Measurements from ENCODE around the gene FGA. TPM values are rescaled to one million over a fixed set of nuclear protein-coding genes. Genes with fewer than 3 reads are reported as not detected.

The FGA gene
- total RNA-seq, 4 donors from 2014 or later = not detected

DNA sequence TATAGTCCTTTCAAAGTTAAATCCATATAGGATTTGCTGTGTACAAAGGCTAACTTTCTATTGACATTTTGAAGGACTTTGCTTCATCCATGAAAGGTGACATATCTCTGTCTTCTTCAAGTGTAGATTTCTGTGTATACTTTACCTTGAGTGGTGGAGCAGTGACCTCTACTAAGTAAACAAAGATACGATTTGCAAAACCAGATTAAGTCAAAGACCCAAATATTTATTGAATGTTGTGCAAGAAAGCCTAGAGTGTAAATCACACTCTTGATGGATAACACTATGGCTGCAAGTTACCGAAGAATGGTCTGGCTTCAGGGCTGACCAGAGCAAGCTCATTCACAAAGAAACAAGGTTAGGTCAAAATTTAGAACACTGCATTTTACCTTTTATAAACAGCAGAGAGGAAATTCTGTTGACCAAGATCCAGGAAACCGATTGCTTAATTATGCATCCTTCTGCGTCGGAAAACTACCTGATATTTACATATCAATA, 27.3 kb upstream of the FGA start:
- TF ChIP-seq, protein P1, sequence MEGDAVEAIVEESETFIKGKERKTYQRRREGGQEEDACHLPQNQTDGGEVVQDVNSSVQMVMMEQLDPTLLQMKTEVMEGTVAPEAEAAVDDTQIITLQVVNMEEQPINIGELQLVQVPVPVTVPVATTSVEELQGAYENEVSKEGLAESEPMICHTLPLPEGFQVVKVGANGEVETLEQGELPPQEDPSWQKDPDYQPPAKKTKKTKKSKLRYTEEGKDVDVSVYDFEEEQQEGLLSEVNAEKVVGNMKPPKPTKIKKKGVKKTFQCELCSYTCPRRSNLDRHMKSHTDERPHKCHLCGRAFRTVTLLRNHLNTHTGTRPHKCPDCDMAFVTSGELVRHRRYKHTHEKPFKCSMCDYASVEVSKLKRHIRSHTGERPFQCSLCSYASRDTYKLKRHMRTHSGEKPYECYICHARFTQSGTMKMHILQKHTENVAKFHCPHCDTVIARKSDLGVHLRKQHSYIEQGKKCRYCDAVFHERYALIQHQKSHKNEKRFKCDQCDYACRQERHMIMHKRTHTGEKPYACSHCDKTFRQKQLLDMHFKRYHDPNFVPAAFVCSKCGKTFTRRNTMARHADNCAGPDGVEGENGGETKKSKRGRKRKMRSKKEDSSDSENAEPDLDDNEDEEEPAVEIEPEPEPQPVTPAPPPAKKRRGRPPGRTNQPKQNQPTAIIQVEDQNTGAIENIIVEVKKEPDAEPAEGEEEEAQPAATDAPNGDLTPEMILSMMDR (IDR thresholded peaks at IDR 0.05) = no peak
- TF ChIP-seq POLR2A (IDR thresholded peaks at IDR 0.05) = no peak
- no peak for DNase-seq (ENCODE audit: low spot score in 2 of 2)
- WGBS, 2 donors = 60 to 74% methylated on average over 5 of the region's 5 CpGs
- H3K4me3 ChIP-seq (ENCODE audit: low read depth, poor library complexity, severe bottlenecking) = no peak overlapping the region
- intact Hi-C loops (cut with DNase I; ENCODE audit: low total_unique reads) = no loop called here

DNA sequence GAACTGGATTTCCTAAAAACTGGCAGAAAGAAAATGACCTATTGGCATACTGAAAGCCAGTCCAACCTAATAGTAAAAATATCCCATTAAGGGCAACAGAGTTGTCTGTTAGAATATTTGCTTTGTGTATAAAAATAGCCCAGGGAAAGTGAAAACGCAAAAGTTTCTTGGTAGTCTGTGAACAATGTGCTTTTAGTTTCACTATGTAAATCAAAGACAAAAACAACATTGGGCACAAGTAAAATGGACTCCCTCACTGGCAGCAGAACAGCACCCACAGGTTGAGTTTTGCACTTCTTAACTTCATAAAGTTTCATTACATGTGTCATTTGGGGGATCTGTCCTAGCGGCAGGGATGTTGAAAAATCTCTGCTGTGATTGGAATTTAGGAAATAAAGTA, 26.2 kb upstream of the FGA start:
- intact Hi-C loops (cut with DNase I; ENCODE audit: low total_unique reads) = no loop called here
- TF ChIP-seq, protein P1 (IDR thresholded peaks at IDR 0.05) = no peak
- no peak for TF ChIP-seq POLR2A (IDR thresholded peaks at IDR 0.05)
- WGBS, 2 donors = 22 to 37% methylated on average over 2 of the region's 2 CpGs
- no peak for DNase-seq (ENCODE audit: low spot score in 2 of 2)
- H3K4me3 ChIP-seq (ENCODE audit: low read depth, poor library complexity, severe bottlenecking) = no peak overlapping the region

DNA sequence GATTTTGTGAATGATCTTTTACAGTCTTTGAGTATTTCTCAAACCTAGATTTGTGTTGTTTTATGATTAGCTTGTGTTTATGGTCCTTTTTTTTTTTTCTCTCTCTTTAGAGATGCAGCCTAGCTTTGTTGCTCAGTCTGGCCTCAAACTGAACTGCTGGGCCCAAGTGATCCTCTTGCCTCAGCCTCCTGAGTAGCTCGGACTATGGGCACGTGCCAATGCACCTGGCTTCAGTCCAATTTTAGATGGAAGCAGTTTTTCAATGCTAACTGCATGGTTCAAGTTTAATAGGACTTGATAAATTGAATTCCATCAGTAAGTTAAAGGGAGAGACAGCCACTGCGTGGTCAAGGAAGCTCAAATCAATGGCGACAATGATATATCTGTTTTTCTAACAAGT, 25.7 kb upstream of the FGA start:
- TF ChIP-seq, protein P1 (IDR thresholded peaks at IDR 0.05) = no peak
- TF ChIP-seq POLR2A (IDR thresholded peaks at IDR 0.05) = no peak
- 57 to 65% methylated on average over 4 of the region's 4 CpGs for WGBS, 2 donors
- DNase-seq (ENCODE audit: low spot score in 2 of 2) = no peak
- no peak overlapping the region for H3K4me3 ChIP-seq (ENCODE audit: low read depth, poor library complexity, severe bottlenecking)
- intact Hi-C loops (cut with DNase I; ENCODE audit: low total_unique reads) = no loop called here

DNA sequence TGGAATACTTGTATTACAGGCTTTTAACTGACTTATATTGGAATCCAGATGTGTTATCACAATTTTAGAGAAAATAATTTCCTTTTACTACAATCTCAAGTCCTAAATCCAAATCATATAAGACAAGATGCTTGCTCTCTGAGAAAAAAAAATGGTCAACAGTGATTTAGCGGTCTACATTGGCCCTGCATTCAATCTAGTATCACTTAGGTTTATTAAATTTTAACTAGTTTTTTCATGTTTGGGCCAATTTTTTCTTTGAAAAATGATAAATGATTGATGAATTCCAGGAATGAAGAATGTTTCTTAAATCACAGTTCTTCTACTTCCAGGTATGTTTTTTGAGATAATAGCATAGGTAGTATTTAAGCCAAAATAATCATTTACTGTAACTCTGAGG, 24.7 kb upstream of the FGA start:
- WGBS, 2 donors = 84 to 91% methylated on average over 1 of the region's 1 CpG
- no peak for TF ChIP-seq POLR2A (IDR thresholded peaks at IDR 0.05)
- TF ChIP-seq, protein P1 (IDR thresholded peaks at IDR 0.05) = no peak
- intact Hi-C loops (cut with DNase I; ENCODE audit: low total_unique reads) = no loop called here

DNA sequence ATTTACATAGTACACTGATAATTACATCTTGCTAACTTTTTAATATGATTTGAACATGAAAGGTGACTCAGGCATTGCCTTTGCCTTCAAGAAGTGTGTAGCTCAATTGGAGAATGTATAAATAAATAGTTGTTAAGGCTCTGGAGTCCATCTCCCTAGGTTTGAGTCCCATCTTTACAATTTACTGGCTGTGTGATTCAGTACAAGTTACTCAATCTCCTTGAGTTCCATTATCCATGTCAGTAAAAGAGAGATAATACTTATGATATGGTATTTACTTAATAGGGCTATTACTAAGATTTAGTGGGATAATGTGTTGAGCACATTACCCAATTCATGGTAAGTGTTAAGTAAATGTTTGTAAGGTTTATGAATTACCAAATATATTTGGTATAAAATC, 23.8 kb upstream of the FGA start:
- intact Hi-C loops (cut with DNase I; ENCODE audit: low total_unique reads) = no loop called here
- no peak for TF ChIP-seq POLR2A (IDR thresholded peaks at IDR 0.05)
- TF ChIP-seq, protein P1 (IDR thresholded peaks at IDR 0.05) = no peak

More for the DNA sequence above, 24.7 kb upstream of the FGA start:
- no peak overlapping the region for H3K4me3 ChIP-seq (ENCODE audit: low read depth, poor library complexity, severe bottlenecking)
- no peak for DNase-seq (ENCODE audit: low spot score in 2 of 2)

More for the DNA sequence above, 23.8 kb upstream of the FGA start:
- DNase-seq (ENCODE audit: low spot score in 2 of 2) = no peak
- H3K4me3 ChIP-seq (ENCODE audit: low read depth, poor library complexity, severe bottlenecking) = no peak overlapping the region

Data from lower leg skin (tissue), 4 donors.